ENCODE data around the gene PDE10A. TPM values are rescaled to one million over a fixed set of nuclear protein-coding genes. Genes with fewer than 3 reads are reported as not detected.

Gene PDE10A
- total and polyA plus RNA-seq, 2 of the 4 experiments (the other 2 are of a cell fraction), result 3.4 to 12.4 TPM

- intact Hi-C loops (cut with micrococcal nuclease) (no loop called here), dilution Hi-C loops (cut with HindIII; ENCODE audit: low sequenced_read_pairs, unreplicated experiment) (no loop called here), in situ Hi-C loops (cut with MboI; ENCODE audit: low sequenced_read_pairs) (no loop called here)
- no peak overlapping the region for H3K27ac ChIP-seq (ENCODE audit: insufficient read depth, low read length)
- no peak overlapping the region for H4K5ac ChIP-seq (ENCODE audit: low read depth, low read length)
- H3K23ac ChIP-seq (ENCODE audit: low read depth, low read length), result no peak overlapping the region
- no peak overlapping the region for H2BK5ac ChIP-seq (ENCODE audit: low read depth, low read length, poor library complexity, severe bottlenecking)
- no peak overlapping the region for H3K18ac ChIP-seq (ENCODE audit: low read depth, low read length)
- H3K9ac ChIP-seq (ENCODE audit: low read depth, low read length), result no peak overlapping the region
- H2AK5ac ChIP-seq (ENCODE audit: low read depth, low read length), result no peak overlapping the region
- H4K20me1 ChIP-seq (ENCODE audit: insufficient read depth, low read length), result no peaks in the 10 kb centered on the region
- POLR2A ChIA-PET (ENCODE audit: unreplicated experiment), result no interaction called here
- WGBS, 2 experiments (ENCODE audit: extremely low coverage in 2 of 2, insufficient read length in 1 of 2), result no CpG with 5 or more reads among the region's 1 CpG
- no peak for DNase-seq
- peaks cover 27 to 30% of the 10 kb centered on the region in 2 experiments for H3K79me1 ChIP-seq (ENCODE audit: low read depth in 1 of 2, low read length in 2 of 2)
- no peak overlapping the region for H2BK20ac ChIP-seq (ENCODE audit: low read depth, low read length)
- H3K36me3 ChIP-seq (ENCODE audit: control insufficient read depth, insufficient read depth, low read length), result no peaks in the 10 kb centered on the region
- no peak overlapping the region for H3K4me3 ChIP-seq (ENCODE audit: insufficient read depth, low read depth, low read length)
- no peak overlapping the region for H3K14ac ChIP-seq (replicated peaks; ENCODE audit: low read depth, low read length)
- H3K9me3 ChIP-seq (ENCODE audit: control insufficient read depth, insufficient read depth, low read length), result peaks cover 7% of the 10 kb centered on the region
- TF ChIP-seq MAZ (IDR thresholded peaks at IDR 0.05; ENCODE audit: borderline replicate concordance, low read depth, low read length), result no peak
- no peak overlapping the region for H2AFZ ChIP-seq (replicated peaks; ENCODE audit: low read length, poor library complexity)
- no peaks in the 10 kb centered on the region; the same call in 1 of the 2 replicates for H3K9me1 ChIP-seq (ENCODE audit: insufficient read depth, low read length)
- no peaks in the 10 kb centered on the region for H3K27me3 ChIP-seq (ENCODE audit: control insufficient read depth, insufficient read depth, low read length)
- H4K91ac ChIP-seq (ENCODE audit: insufficient read depth, low read depth, low read length), result no peak overlapping the region
- no peak for ATAC-seq (ENCODE audit: low read depth)
- H4K8ac ChIP-seq (ENCODE audit: low read depth in 2 of 2, low read length in 2 of 2), result no peak overlapping the region
- CTCF ChIA-PET, result interaction anchor here (0.7 kb wide), 1 partner anchor 101 kb away, joined by 6 read pairs; no protein-coding TSS in a partner anchor
- H3K4me1 ChIP-seq (ENCODE audit: control insufficient read depth, insufficient read depth, low read length), result peaks cover 4% of the 10 kb centered on the region; the same call in 1 of the 2 replicates
- H3K4me2 ChIP-seq (ENCODE audit: low read depth, low read length), result no peak overlapping the region
- no TSS peak for BruUV-seq (replicated peaks)
- no peak overlapping the region for H2AK9ac ChIP-seq (replicated peaks; ENCODE audit: low read depth, low read length, poor library complexity)
- no peak overlapping the region for H3K56ac ChIP-seq (ENCODE audit: extremely low read depth, insufficient read depth, low read length)
- H2BK120ac ChIP-seq (ENCODE audit: low read depth, low read length), result no peak overlapping the region
- H3K4ac ChIP-seq (ENCODE audit: low read depth, low read length), result no peak overlapping the region
- H2BK15ac ChIP-seq (ENCODE audit: low read depth, low read length), result no peak overlapping the region
These were observed 74.5 kb downstream of the PDE10A start for GRCh38 chr6:165588515-165588914.
